Stimulated activated memory B cell treated with anti-CD40 and anti-IgM and Interleukin-4, amounts not matched to agents 10 μg/mL and 1 μg/mL and 100 μg/mL, for 72 hours (primary cell): ENCODE data around the gene FAM170B.

Experiments used
- ATAC-seq: fragments of 150-1000 bp; cut with Tn5 transposase; 2 replicates; pipeline ENCODE4 v1.10.0; 2021
- H3K27ac Mint-ChIP-seq: one replicate; pipeline ENCODE4 v1.8.0; 2022; ENCODE audit warnings: mild to moderate bottlenecking, mixed read lengths
- H3K27me3 Mint-ChIP-seq: one replicate; pipeline ENCODE4 v1.8.0; 2022; ENCODE audit warnings: mixed read lengths
- H3K36me3 Mint-ChIP-seq: one replicate; pipeline ENCODE4 v1.8.0; 2022; ENCODE audit warnings: mixed read lengths
- H3K4me1 Mint-ChIP-seq: one replicate; pipeline ENCODE4 v1.8.0; 2022; ENCODE audit warnings: mixed read lengths
- H3K4me3 Mint-ChIP-seq: one replicate; pipeline ENCODE4 v1.8.0; 2022; ENCODE audit warnings: mild to moderate bottlenecking, moderate library complexity, mixed read lengths
- H3K9me3 Mint-ChIP-seq: one replicate; pipeline ENCODE4 v1.8.0; 2022; ENCODE audit warnings: mixed read lengths

FAM170B gene

GRCh38 chr10:49172777-49173132 lies 38.9 kb upstream of the FAM170B start:
- no peaks in the 10 kb centered on the region for H3K9me3 Mint-ChIP-seq
- H3K27me3 Mint-ChIP-seq, result no peaks in the 10 kb centered on the region
- no peak for ATAC-seq
- peak overlapping the region; percentile 5 for H3K4me3 Mint-ChIP-seq
- peaks cover 99% of the 10 kb centered on the region for H3K4me1 Mint-ChIP-seq
- H3K36me3 Mint-ChIP-seq, result peaks cover 27% of the 10 kb centered on the region
- H3K27ac Mint-ChIP-seq, result peak overlapping the region; percentile 99

- peaks cover 28% of the 10 kb centered on the region for H3K36me3 Mint-ChIP-seq
- H3K4me3 Mint-ChIP-seq, result peak overlapping the region; percentile 5
- H3K9me3 Mint-ChIP-seq, result no peaks in the 10 kb centered on the region
- H3K4me1 Mint-ChIP-seq, result peaks cover 96% of the 10 kb centered on the region
- H3K27ac Mint-ChIP-seq, result peak overlapping the region; percentile 99
- ATAC-seq, result peak; percentile 45
- no peaks in the 10 kb centered on the region for H3K27me3 Mint-ChIP-seq
These were observed 38.4 kb upstream of the FAM170B start for GRCh38 chr10:49172061-49172776.

- no peak overlapping the region for H3K4me3 Mint-ChIP-seq
- H3K4me1 Mint-ChIP-seq, result peaks cover 96% of the 10 kb centered on the region
- H3K36me3 Mint-ChIP-seq, result peaks cover 35% of the 10 kb centered on the region
- no peak for ATAC-seq
- H3K9me3 Mint-ChIP-seq, result no peaks in the 10 kb centered on the region
- peak overlapping the region; percentile 99 for H3K27ac Mint-ChIP-seq
- no peaks in the 10 kb centered on the region for H3K27me3 Mint-ChIP-seq
These were observed 37.7 kb upstream of the FAM170B start for GRCh38 chr10:49171326-49172060.

GRCh38 chr10:49170632-49171325 lies 37.0 kb upstream of the FAM170B start:
- Mint-ChIP-seq H3K4me3 (no peak overlapping the region), H3K36me3 (peaks cover 35% of the 10 kb centered on the region), H3K27me3 (no peaks in the 10 kb centered on the region), H3K9me3 (no peaks in the 10 kb centered on the region), H3K27ac (peak overlapping the region; percentile 99), H3K4me1 (peaks cover 96% of the 10 kb centered on the region)
- no peak for ATAC-seq

- peaks cover 41% of the 10 kb centered on the region for H3K36me3 Mint-ChIP-seq
- no peak for ATAC-seq
- H3K4me3 Mint-ChIP-seq, result no peak overlapping the region
- no peaks in the 10 kb centered on the region for H3K9me3 Mint-ChIP-seq
- H3K27ac Mint-ChIP-seq, result no peak overlapping the region
- no peaks in the 10 kb centered on the region for H3K27me3 Mint-ChIP-seq
- peaks cover 95% of the 10 kb centered on the region for H3K4me1 Mint-ChIP-seq
These were observed 36.0 kb upstream of the FAM170B start for GRCh38 chr10:49169776-49170175.

- Mint-ChIP-seq H3K4me3 (no peak overlapping the region), H3K4me1 (peaks cover 95% of the 10 kb centered on the region), H3K27me3 (no peaks in the 10 kb centered on the region), H3K27ac (no peak overlapping the region), H3K9me3 (no peaks in the 10 kb centered on the region), H3K36me3 (peaks cover 45% of the 10 kb centered on the region)
- no peak for ATAC-seq
These were observed 35.1 kb upstream of the FAM170B start for GRCh38 chr10:49168831-49169500.

- ATAC-seq, result no peak
- no peaks in the 10 kb centered on the region for H3K27me3 Mint-ChIP-seq
- H3K36me3 Mint-ChIP-seq, result peaks cover 49% of the 10 kb centered on the region
- peaks cover 89% of the 10 kb centered on the region for H3K4me1 Mint-ChIP-seq
- H3K4me3 Mint-ChIP-seq, result no peak overlapping the region
- peak overlapping the region; percentile 29 for H3K27ac Mint-ChIP-seq
- H3K9me3 Mint-ChIP-seq, result no peaks in the 10 kb centered on the region
These were observed 34.3 kb upstream of the FAM170B start for GRCh38 chr10:49168171-49168540.

GRCh38 chr10:49167425-49168170 lies 33.8 kb upstream of the FAM170B start:
- Mint-ChIP-seq H3K9me3 (no peaks in the 10 kb centered on the region), H3K27me3 (no peaks in the 10 kb centered on the region), H3K36me3 (peaks cover 54% of the 10 kb centered on the region), H3K4me1 (peaks cover 84% of the 10 kb centered on the region), H3K4me3 (no peak overlapping the region), H3K27ac (peak overlapping the region; percentile 29)
- no peak for ATAC-seq

- ATAC-seq, result no peak
- H3K4me3 Mint-ChIP-seq, result no peak overlapping the region
- no peaks in the 10 kb centered on the region for H3K9me3 Mint-ChIP-seq
- H3K27ac Mint-ChIP-seq, result no peak overlapping the region
- peaks cover 75% of the 10 kb centered on the region for H3K4me1 Mint-ChIP-seq
- peaks cover 63% of the 10 kb centered on the region for H3K36me3 Mint-ChIP-seq
- H3K27me3 Mint-ChIP-seq, result no peaks in the 10 kb centered on the region
These were observed 32.9 kb upstream of the FAM170B start for GRCh38 chr10:49166484-49167400.

GRCh38 chr10:49165821-49166483 lies 32.1 kb upstream of the FAM170B start:
- ATAC-seq, result peak; percentile 46
- Mint-ChIP-seq H3K4me1 (peaks cover 67% of the 10 kb centered on the region), H3K27ac (peak overlapping the region; percentile 3), H3K4me3 (no peak overlapping the region), H3K27me3 (no peaks in the 10 kb centered on the region), H3K36me3 (peaks cover 71% of the 10 kb centered on the region), H3K9me3 (no peaks in the 10 kb centered on the region)

GRCh38 chr10:49165259-49165658 lies 31.4 kb upstream of the FAM170B start:
- Mint-ChIP-seq H3K27me3 (no peaks in the 10 kb centered on the region), H3K4me3 (no peak overlapping the region), H3K27ac (peak overlapping the region; percentile 3), H3K9me3 (no peaks in the 10 kb centered on the region), H3K36me3 (peaks cover 78% of the 10 kb centered on the region), H3K4me1 (peaks cover 60% of the 10 kb centered on the region)
- ATAC-seq, result no peak

GRCh38 chr10:49164559-49165188 lies 30.9 kb upstream of the FAM170B start:
- Mint-ChIP-seq H3K4me1 (peaks cover 55% of the 10 kb centered on the region), H3K36me3 (peaks cover 84% of the 10 kb centered on the region), H3K27me3 (no peaks in the 10 kb centered on the region), H3K9me3 (no peaks in the 10 kb centered on the region), H3K4me3 (no peak overlapping the region), H3K27ac (peak overlapping the region; percentile 3)
- peak; percentile 58 for ATAC-seq

- peak overlapping the region; percentile 3 for H3K27ac Mint-ChIP-seq
- H3K27me3 Mint-ChIP-seq, result no peaks in the 10 kb centered on the region
- no peak overlapping the region for H3K4me3 Mint-ChIP-seq
- peaks cover 45% of the 10 kb centered on the region for H3K4me1 Mint-ChIP-seq
- H3K36me3 Mint-ChIP-seq, result peaks cover 89% of the 10 kb centered on the region
- H3K9me3 Mint-ChIP-seq, result no peaks in the 10 kb centered on the region
- no peak for ATAC-seq
These were observed 29.9 kb upstream of the FAM170B start for GRCh38 chr10:49163741-49164140.
